Lower leg skin (tissue), 3 donors: ENCODE data around the gene SLC6A4.

Source experiments
- CTCF ChIP-seq, 3 donors: fragments of 450-650 bp; IDR thresholded peaks; one replicate each; pipeline ENCODE4 v1.5.1; 2016; ENCODE audit warnings: antibody characterized with exemption in 3 of 3, mild to moderate bottlenecking in 3 of 3, moderate library complexity in 2 of 3
- POLR2A ChIP-seq, 2 donors: fragments of 450-650 bp; IDR thresholded peaks; one replicate each; pipeline ENCODE4 v1.6.1; 2016 to 2017; ENCODE audit warnings: antibody characterized with exemption in 2 of 2, mild to moderate bottlenecking in 1 of 2, moderate library complexity in 1 of 2

GRCh38 chr17:30155389-30155788 lies 80.1 kb downstream of the SLC6A4 start:
- TF ChIP-seq CTCF (IDR thresholded peaks at IDR 0.05) = no peak
- no peak for TF ChIP-seq POLR2A (IDR thresholded peaks at IDR 0.05)
